Germinal center (tissue), 1 donor: Measurements from ENCODE around the gene VPS54.
A peak's percentile ranks its signal among the peaks of the same experiment; 100 is the strongest.

ENCODE experiments used
- DNase-seq: peaks from one replicate; pipeline ENCODE4 v3.0.0; 2012; ENCODE audit warnings: mixed read lengths, low spot score

The VPS54 gene

GRCh38 chr2:63902149-63902548, 117.1 kb downstream of the VPS54 start:
- no peak for DNase-seq

- no peak for DNase-seq
Measured at GRCh38 chr2:63899639-63900038, 119.6 kb downstream of the VPS54 start.

- DNase-seq = no peak
Measured at GRCh38 chr2:63898839-63899238, 120.4 kb downstream of the VPS54 start.

GRCh38 chr2:63894167-63894566, 125.1 kb downstream of the VPS54 start:
- DNase-seq = no peak

DNA sequence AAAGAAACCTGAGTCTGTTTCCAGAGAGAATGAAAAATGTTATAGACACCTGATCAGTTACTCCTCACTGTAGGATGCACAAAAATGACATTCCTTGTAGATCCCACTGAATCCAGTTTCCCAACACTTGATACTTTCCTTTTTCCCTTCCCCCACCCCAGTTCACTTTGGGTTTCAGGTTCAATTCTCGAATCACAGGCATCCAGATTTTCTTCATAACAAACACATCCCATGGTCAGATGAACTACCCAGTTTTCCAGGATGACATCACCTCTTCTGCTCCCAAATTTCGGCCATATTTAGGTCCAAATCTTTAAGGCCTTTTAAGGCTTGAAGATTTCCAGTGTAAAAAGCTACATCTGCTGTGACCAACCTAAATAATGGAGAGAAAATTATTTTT, 126.1 kb downstream of the VPS54 start:
- no peak for DNase-seq

DNA sequence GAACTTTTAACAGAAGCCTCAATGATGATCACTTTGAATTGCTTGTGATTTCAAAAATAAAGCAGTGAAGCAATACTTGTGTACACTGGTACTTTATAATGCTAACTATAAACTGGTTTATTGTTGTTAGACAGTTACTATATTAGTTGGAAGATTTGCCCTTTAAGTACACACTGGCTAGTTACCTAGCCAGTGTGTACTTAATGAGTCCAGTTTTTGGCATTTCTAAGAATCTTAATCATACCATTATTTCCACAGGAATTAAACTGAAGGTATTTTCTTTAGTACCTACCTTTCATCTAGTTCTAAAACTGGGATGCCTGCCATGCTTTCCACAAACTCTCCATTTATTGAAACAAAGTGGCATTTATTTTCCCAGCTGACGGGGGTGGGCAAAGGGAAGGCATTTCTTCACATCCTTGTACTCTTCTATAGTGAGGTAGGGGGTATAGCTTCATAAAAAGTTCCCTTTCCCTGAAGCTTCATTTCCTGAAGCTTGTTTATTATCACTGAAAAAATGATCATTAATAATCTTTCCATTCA, 127.7 kb downstream of the VPS54 start:
- no peak for DNase-seq

- no peak for DNase-seq
Measured at GRCh38 chr2:63890678-63891077, 128.6 kb downstream of the VPS54 start.

GRCh38 chr2:63888490-63889402, 130.5 kb downstream of the VPS54 start:
- peak; percentile 58 for DNase-seq

DNA sequence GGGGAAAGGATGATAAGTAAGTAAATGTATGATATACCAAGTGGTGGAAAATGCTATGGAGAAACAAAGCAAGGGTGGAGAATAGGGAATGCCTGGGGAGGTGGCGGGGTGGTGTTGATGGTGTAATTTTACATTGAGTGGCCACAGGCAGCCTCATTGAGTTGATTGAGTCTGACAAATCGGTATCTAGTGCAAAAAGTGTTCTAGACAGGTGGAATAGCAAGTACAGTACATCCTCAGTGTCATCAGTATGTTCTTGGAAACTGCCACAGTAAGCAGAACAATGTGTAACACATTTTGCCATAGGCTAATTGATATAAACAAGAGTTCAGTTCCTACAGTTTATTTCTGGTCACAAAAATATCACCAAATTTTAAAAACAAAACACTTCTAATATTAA, 131.2 kb downstream of the VPS54 start:
- DNase-seq = no peak

GRCh38 chr2:63886445-63886844, 132.8 kb downstream of the VPS54 start:
- no peak for DNase-seq

DNA sequence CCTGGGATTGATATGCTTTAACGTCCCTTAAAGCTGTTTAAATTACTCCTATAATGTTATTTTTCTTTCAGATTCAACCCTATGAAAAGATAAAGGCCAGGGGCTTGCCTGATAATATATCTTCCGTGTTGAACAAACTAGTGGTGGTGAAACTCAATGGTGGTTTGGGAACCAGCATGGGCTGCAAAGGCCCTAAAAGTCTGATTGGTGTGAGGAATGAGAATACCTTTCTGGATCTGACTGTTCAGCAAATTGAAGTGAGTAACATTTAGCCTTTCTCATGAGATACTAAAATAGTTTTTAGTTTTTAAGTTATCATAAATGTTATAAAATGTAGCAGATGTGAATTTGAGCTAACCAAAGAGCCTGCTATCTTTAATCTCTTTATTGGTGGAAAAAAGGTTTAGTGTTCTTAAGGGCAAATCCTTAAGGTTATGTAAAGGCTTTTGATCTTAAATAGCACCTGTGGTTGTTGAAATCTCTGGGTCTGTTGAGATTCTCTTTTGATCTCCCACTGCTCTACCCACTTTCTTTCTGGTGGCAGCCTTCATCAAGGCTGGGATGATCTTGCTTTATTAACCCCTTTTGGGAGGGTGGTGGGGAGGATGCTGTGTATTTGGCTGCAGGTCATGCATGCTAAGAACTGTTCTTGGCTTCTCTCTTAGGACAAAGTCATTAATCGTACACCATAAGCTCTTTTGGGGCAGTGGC, 136.7 kb downstream of the VPS54 start:
- no peak for DNase-seq

DNA sequence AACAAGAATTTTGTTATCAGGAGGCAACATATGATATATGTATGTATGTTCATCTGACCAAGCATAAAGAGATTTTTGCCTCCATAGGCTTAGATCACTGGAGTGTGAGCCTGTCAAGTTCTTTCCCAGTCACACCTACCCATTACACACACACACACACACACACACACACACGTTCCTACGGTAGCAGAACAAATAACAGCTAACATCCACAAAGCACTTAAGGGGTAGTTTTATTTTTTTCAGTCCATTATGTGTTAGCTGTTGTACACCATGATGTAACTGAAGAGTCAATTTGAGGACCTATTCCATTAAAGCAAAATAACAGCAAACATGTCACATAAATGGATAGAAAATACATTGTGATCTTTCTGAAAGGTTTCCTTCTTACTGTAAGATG, 138.0 kb downstream of the VPS54 start:
- no peak for DNase-seq

DNA sequence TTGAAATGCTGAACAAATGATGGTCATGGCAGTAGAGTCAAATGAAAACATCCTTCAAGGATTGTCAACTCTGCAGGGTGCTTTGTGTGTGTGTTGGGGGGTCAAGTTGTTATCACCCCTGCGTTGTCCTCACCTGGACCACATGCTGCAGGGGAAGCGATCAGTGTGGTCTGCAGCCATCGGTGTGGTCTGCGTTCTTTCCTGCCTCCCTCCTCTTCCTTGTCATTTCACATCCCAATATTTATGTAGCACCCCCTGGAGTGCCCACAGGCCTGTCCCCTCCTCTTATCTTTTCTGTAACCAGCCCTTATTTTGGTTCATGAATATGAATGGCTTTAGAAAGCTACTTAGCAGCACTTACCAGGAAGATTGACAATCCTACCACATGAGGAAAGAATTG, 138.6 kb downstream of the VPS54 start:
- no peak for DNase-seq

- DNase-seq = no peak
Measured at GRCh38 chr2:63879876-63880433, 139.3 kb downstream of the VPS54 start.

DNA sequence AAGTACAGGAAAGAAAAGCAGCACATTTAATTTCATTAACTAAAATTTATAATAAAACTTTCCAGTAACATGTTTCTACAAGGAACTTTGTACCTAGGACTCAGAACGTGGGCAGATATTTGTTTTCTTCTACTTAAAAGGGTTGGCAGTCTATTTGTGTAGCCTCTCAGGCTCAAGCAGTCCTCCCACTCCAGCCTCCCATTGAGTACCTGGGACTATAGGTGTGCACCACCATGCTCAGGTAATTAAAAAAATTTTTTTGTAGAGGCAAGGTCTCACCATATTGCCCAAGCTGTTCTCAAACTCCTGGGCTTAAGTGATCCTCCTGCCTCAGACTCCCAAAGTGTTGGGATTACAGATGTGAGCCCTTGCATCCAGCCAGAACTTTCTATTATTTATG, 140.7 kb downstream of the VPS54 start:
- DNase-seq = no peak

GRCh38 chr2:63876311-63876710, 142.9 kb downstream of the VPS54 start:
- DNase-seq = no peak

DNA sequence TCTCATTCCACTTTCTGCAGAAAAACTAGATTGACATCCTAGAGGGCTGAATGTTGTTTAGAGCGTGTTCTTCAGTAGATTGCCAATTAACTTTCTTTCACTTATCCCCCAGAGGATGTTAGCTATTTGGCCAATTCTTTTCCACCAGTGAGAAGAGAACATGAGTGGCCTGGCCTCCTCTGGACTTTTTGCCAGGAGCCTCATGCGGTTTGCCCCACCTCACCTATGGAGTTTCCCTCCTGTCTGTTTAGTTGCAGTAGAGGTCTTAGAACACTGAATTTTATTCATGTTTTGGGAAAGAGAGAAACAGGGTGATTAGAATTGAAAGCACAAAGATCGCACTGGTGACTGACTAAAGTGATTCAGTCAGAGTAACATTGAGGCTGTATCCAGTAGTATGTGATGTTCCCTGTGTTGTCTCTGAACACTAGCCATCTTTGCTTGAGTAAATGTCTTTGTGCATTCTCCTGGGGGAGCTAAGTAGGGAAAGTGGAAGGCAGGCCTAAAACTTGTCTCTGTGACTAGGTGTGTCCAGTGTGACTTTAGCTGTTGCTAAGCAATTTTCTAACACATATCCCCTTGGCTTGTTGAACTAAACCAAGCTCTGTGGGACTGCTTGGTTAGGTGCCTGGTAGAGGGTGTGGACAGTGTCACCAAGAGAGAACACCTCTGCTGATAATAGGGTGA, 143.5 kb downstream of the VPS54 start:
- DNase-seq = no peak

GRCh38 chr2:63875131-63875527, 144.1 kb downstream of the VPS54 start:
- no peak for DNase-seq

- DNase-seq = no peak
Measured at GRCh38 chr2:63874204-63875130, 144.8 kb downstream of the VPS54 start.

GRCh38 chr2:63872571-63873328, 146.5 kb downstream of the VPS54 start:
- DNase-seq = no peak
